ENCODE results near the gene KATNBL1. TPM values are rescaled to one million over a fixed set of nuclear protein-coding genes. Genes with fewer than 3 reads are reported as not detected.

The KATNBL1 gene
- total RNA-seq, 1 experiment from 2014 or later = 25.9 TPM

DNA sequence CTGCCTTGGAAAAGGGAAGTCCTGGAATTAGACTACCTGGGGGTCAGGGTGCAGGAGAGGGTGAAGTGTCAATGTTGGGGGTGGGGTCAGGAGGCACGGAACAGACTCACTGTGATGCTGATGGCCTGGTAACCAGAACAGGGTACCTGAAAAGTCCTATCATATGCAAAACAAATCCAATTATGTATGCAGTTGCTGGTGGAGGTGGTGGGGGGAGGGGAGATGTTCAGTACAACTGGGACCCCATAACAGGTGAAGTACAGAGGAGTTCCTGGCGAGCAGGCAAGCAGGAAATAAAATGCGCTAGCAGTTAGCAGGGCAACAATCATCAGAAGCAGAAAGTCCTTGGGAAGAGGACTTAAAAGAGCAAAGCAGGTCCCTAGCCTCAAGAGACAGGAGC lies 4.2 kb upstream of the KATNBL1 start:
- Mint-ChIP-seq H3K4me3 (ENCODE audit: unreplicated experiment) (no peak overlapping the region), H3K4me1 (ENCODE audit: low read depth, unreplicated experiment) (no peaks in the 10 kb centered on the region), H3K36me3 (ENCODE audit: insufficient read depth, unreplicated experiment) (no peaks in the 10 kb centered on the region), H3K27me3 (ENCODE audit: insufficient read depth, unreplicated experiment) (no peaks in the 10 kb centered on the region), H3K27ac (ENCODE audit: unreplicated experiment) (no peak overlapping the region), H3K9me3 (ENCODE audit: unreplicated experiment) (no peaks in the 10 kb centered on the region)
- POLR2A ChIA-PET = no interaction called here
- Histone ChIP-seq H3K4me1 (no peaks in the 10 kb centered on the region), H3K27me3 (replicated peaks; ENCODE audit: control insufficient read depth, insufficient read depth, low read length) (no peaks in the 10 kb centered on the region), H3K9me3 (no peaks in the 10 kb centered on the region), H3K4me3 (ENCODE audit: low read depth, low read length) (no peak overlapping the region), H3K36me3 (ENCODE audit: control insufficient read depth, insufficient read depth, low read length) (no peaks in the 10 kb centered on the region)
- BruUV-seq (replicated peaks) = no TSS peak
- CTCF ChIA-PET = no interaction called here
- TF ChIP-seq, protein P1, sequence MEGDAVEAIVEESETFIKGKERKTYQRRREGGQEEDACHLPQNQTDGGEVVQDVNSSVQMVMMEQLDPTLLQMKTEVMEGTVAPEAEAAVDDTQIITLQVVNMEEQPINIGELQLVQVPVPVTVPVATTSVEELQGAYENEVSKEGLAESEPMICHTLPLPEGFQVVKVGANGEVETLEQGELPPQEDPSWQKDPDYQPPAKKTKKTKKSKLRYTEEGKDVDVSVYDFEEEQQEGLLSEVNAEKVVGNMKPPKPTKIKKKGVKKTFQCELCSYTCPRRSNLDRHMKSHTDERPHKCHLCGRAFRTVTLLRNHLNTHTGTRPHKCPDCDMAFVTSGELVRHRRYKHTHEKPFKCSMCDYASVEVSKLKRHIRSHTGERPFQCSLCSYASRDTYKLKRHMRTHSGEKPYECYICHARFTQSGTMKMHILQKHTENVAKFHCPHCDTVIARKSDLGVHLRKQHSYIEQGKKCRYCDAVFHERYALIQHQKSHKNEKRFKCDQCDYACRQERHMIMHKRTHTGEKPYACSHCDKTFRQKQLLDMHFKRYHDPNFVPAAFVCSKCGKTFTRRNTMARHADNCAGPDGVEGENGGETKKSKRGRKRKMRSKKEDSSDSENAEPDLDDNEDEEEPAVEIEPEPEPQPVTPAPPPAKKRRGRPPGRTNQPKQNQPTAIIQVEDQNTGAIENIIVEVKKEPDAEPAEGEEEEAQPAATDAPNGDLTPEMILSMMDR (IDR thresholded peaks at IDR 0.05; ENCODE audit: insufficient read depth in 1 of 2, low read depth in 1 of 2, low read length in 1 of 2, severe bottlenecking in 1 of 2, unreplicated experiment in 1 of 2) = no peak
- no peak for DNase-seq
- intact Hi-C loops (cut with micrococcal nuclease; ENCODE audit: unreplicated experiment) = loop anchor here (5.0 kb wide), 1 partner anchor 277 kb away; no protein-coding TSS in a partner anchor

DNA sequence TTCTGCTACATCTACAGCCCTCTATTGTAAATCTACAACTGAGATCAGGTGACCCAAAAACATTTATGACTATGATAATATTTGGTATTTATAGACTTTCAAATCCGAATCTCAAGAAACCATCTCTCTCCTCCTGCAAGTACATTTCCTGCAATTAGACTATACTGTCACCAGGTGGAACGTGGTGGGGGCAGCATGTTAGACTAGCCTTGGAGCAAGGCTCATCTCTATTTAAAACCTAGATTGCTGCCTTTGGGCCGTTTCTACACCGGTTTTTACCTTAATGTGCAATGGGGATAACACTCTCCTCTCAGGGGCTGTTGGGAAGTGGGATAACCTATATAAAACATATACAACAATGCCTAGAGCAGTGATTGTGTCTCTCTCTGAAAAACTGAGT lies 3.8 kb upstream of the KATNBL1 start:
- Histone ChIP-seq H3K4me3 (ENCODE audit: low read depth, low read length) (no peak overlapping the region), H3K4me1 (peaks cover under 1% of the 10 kb centered on the region; the same call in 1 of the 2 replicates), H3K9me3 (no peaks in the 10 kb centered on the region), H3K27me3 (replicated peaks; ENCODE audit: control insufficient read depth, insufficient read depth, low read length) (no peaks in the 10 kb centered on the region), H3K36me3 (ENCODE audit: control insufficient read depth, insufficient read depth, low read length) (no peaks in the 10 kb centered on the region)
- H3K4me1 Mint-ChIP-seq (ENCODE audit: low read depth, unreplicated experiment) = no peaks in the 10 kb centered on the region
- intact Hi-C loops (cut with micrococcal nuclease; ENCODE audit: unreplicated experiment) = loop anchor here (5.0 kb wide), 1 partner anchor 276 kb away; no protein-coding TSS in a partner anchor
- no TSS peak for BruUV-seq (replicated peaks)
- H3K27ac Mint-ChIP-seq (ENCODE audit: unreplicated experiment) = no peak overlapping the region
- ChIA-PET POLR2A (no interaction called here), CTCF (no interaction called here)
- H3K36me3 Mint-ChIP-seq (ENCODE audit: insufficient read depth, unreplicated experiment) = no peaks in the 10 kb centered on the region
- TF ChIP-seq, protein P1 (IDR thresholded peaks at IDR 0.05; ENCODE audit: insufficient read depth in 1 of 2, low read depth in 1 of 2, low read length in 1 of 2, severe bottlenecking in 1 of 2, unreplicated experiment in 1 of 2) = no peak
- DNase-seq = no peak
- H3K4me3 Mint-ChIP-seq (ENCODE audit: unreplicated experiment) = no peak overlapping the region
- H3K9me3 Mint-ChIP-seq (ENCODE audit: unreplicated experiment) = no peaks in the 10 kb centered on the region
- no peaks in the 10 kb centered on the region for H3K27me3 Mint-ChIP-seq (ENCODE audit: insufficient read depth, unreplicated experiment)

DNA sequence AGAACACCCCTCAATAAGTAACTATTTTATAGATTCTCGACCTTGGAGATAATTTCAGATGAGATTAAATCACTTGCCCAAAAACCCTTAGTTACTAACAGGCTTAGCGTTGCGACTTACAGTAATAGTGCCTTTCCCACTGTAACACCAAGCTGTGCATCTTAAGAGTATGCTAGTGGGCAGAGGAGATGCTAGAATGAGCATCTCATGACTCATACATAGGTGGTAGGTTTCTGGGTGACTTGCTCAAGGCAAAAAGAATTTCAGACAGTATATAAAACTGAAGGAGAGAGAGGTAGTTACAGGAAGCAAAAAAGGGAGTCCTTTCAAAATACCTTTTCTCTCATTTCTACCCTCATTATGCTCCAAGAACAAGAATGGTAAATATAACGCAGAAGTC lies 3.9 kb downstream of the KATNBL1 start:
- Histone ChIP-seq H3K9me3 (no peaks in the 10 kb centered on the region), H3K27me3 (replicated peaks; ENCODE audit: control insufficient read depth, insufficient read depth, low read length) (no peaks in the 10 kb centered on the region), H3K4me1 (peaks cover 8% of the 10 kb centered on the region; the same call in 1 of the 2 replicates), H3K4me3 (ENCODE audit: low read depth, low read length) (no peak overlapping the region), H3K36me3 (ENCODE audit: control insufficient read depth, insufficient read depth, low read length) (no peaks in the 10 kb centered on the region)
- Mint-ChIP-seq H3K4me3 (ENCODE audit: unreplicated experiment) (no peak overlapping the region), H3K27me3 (ENCODE audit: insufficient read depth, unreplicated experiment) (no peaks in the 10 kb centered on the region), H3K36me3 (ENCODE audit: insufficient read depth, unreplicated experiment) (peaks cover 6% of the 10 kb centered on the region), H3K4me1 (ENCODE audit: low read depth, unreplicated experiment) (peaks cover 10% of the 10 kb centered on the region), H3K9me3 (ENCODE audit: unreplicated experiment) (no peaks in the 10 kb centered on the region), H3K27ac (ENCODE audit: unreplicated experiment) (no peak overlapping the region)
- ChIA-PET POLR2A (no interaction called here), CTCF (no interaction called here)
- TF ChIP-seq, protein P1 (IDR thresholded peaks at IDR 0.05; ENCODE audit: insufficient read depth in 1 of 2, low read depth in 1 of 2, low read length in 1 of 2, severe bottlenecking in 1 of 2, unreplicated experiment in 1 of 2) = no peak
- no TSS peak for BruUV-seq (replicated peaks)
- intact Hi-C loops (cut with micrococcal nuclease; ENCODE audit: unreplicated experiment) = no loop called here
- no peak for DNase-seq

Data from Caco-2 (cell line).